Immature natural killer cell (primary cell): ENCODE results near the gene PALLD. TPM values are rescaled to one million over a fixed set of nuclear protein-coding genes. Genes with fewer than 3 reads are reported as not detected.

Experiments used
- DNase-seq, 3 donors: peaks; one replicate each; pipeline ENCODE4 v3.0.0; 2022; ENCODE audit warnings: mixed read lengths in 1 of 3
- H3K27ac Mint-ChIP-seq, 6 donors: one replicate each; pipeline ENCODE4 v1.8.0; 2020; ENCODE audit warnings: mixed read lengths in 6 of 6, mild to moderate bottlenecking in 5 of 6, inconsistent platforms in 4 of 6, moderate library complexity in 3 of 6
- H3K27me3 Mint-ChIP-seq, 3 donors: one replicate each; pipeline ENCODE4 v1.8.0; 2020 to 2021; ENCODE audit warnings: low read depth in 3 of 3, mild to moderate bottlenecking in 3 of 3, mixed read lengths in 3 of 3, moderate library complexity in 3 of 3, inconsistent platforms in 1 of 3
- H3K36me3 Mint-ChIP-seq, 3 donors: one replicate each; pipeline ENCODE4 v1.8.0; 2020; ENCODE audit warnings: mixed read lengths in 3 of 3, inconsistent platforms in 2 of 3, mild to moderate bottlenecking in 2 of 3
- H3K4me1 Mint-ChIP-seq, 2 donors: one replicate each; pipeline ENCODE4 v1.8.0; 2020; ENCODE audit warnings: inconsistent platforms in 2 of 2, mild to moderate bottlenecking in 2 of 2, mixed read lengths in 2 of 2, moderate library complexity in 1 of 2
- H3K4me3 Mint-ChIP-seq, 5 donors: one replicate each; pipeline ENCODE4 v1.8.0; 2020; ENCODE audit warnings: mild to moderate bottlenecking in 5 of 5, mixed read lengths in 5 of 5, inconsistent platforms in 3 of 5, moderate library complexity in 3 of 5
- H3K9me3 Mint-ChIP-seq, 6 donors: one replicate each; pipeline ENCODE4 v1.8.0; 2020; ENCODE audit warnings: mild to moderate bottlenecking in 6 of 6, mixed read lengths in 6 of 6, inconsistent platforms in 4 of 6, moderate library complexity in 3 of 6
- polyA plus RNA-seq, 3 donors: library from polyadenylated mRNA; unstranded; fragments of 300-500 nt; fragmentation: Illumina TruSeq; gene quantifications; one replicate each; pipeline ENCODE4 v1.2.3, GENCODE V29; 2021

Gene PALLD
- polyA plus RNA-seq, 3 donors from 2014 or later: 7.4 to 20.8 (median 15.8) TPM

DNA sequence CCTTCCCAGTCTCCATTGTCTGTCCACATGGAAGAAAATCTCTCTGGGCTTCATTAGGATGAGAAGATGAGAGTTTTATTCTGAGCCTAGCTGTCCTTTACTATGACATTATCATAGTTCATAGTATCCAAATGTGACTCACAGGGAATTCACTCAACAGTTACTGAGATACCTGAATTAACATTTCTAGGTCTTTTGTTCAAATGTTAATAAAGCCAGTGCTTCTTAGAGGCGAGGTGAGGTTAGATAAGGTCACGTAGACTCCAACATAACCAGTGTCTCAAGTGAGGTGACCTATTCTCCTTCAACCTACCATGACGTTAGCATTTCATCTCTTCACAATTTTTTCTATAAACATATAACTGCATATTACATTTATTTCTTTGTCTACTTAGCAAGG, 67.2 kb downstream of the PALLD start:
- Mint-ChIP-seq H3K4me1 (no peaks in the 10 kb centered on the region), H3K27ac (no peak overlapping the region), H3K4me3 (no peak overlapping the region), H3K9me3 (peaks cover 0 to 6% (median 0%) of the 10 kb centered on the region in 6 donors), H3K27me3 (peaks cover 0 to 3% (median 2%) of the 10 kb centered on the region in 3 donors), H3K36me3 (no peaks in the 10 kb centered on the region)
- DNase-seq: no peak

DNA sequence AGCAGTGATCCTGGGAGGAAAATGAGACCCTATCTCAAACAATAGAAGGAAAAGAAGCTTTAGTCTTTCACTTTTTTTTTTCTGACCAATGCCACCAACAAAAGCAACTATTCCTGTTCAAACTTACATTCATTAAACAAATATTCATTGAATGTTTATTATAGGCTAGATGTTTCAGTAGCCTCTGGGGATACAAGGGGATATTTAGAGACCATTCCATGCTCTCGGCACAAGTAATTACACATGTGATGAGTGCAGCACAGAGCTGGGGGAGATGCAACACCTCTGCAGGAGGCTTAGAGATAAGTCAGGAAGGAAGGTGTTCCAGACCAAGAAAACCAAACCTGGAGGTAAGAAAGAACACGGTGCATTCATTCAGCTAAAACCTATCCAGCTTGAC, 68.3 kb downstream of the PALLD start:
- no peaks in the 10 kb centered on the region for H3K27me3 Mint-ChIP-seq
- no peaks in the 10 kb centered on the region for H3K4me1 Mint-ChIP-seq
- no peak for DNase-seq
- no peaks in the 10 kb centered on the region for H3K36me3 Mint-ChIP-seq
- H3K9me3 Mint-ChIP-seq: peaks cover 0 to 6% (median 0%) of the 10 kb centered on the region in 6 donors
- no peak overlapping the region for H3K27ac Mint-ChIP-seq
- no peak overlapping the region for H3K4me3 Mint-ChIP-seq

DNA sequence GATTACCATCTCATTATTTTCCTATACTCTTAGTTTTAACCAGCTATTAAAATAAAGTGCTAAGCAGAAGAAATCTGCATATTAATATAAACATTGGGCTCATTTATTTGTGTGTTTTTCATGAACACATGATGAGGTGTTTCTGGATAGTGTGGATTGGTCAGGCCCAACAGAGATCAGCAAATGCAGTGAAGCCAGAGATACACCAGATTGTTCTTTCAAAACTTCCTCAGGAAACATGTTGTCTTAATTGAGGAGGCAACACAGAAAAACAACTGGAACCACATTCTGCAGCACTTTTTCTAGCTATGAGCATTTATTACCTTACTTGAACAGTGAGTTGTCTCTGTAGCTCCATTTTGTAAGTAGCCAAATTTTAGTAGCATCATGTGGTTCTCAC, 69.9 kb downstream of the PALLD start:
- DNase-seq: no peak
- H3K36me3 Mint-ChIP-seq: no peaks in the 10 kb centered on the region
- no peaks in the 10 kb centered on the region for H3K27me3 Mint-ChIP-seq
- H3K4me1 Mint-ChIP-seq: no peaks in the 10 kb centered on the region
- no peak overlapping the region for H3K27ac Mint-ChIP-seq
- peaks cover 0 to 6% (median 0%) of the 10 kb centered on the region in 6 donors for H3K9me3 Mint-ChIP-seq
- no peak overlapping the region for H3K4me3 Mint-ChIP-seq

DNA sequence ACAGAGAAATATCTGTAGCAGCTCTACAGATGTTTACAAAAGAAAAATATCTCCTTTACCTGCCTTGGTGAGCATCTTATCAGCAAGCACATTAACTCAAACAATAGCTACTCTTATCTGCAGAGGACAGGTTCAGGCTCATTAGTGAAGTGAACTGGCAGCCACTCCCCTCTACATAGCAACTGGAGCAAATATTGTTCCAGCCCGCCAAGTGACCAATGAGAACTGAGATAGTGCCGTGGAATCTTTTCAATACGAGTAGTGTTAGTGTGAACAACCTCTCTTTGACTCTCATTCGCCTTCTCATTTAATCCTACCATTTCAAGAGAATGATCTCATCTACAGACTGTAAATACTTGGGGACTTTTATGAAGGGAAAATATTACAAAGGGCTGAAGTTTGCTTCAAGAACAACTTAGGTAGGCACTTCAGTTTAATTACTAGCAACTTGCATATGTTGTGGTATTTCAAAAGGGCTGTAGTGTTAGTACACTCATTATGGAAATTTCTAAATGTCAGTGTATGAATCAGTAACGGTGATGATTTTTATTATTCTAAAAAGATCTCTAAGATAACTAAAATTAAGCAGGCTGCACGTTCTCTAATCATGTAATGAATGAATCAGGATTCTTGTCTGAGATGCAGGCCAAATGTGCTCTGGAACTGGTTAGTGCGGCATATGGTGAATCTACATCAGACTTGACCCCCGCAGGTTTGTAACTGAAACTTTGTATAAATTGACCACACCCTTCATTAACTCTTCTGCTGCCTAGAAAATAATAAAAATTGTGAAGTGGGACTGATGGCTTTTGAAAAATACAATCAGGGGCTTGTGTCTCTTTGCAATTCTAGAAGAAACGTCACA, 72.4 kb downstream of the PALLD start:
- no peak for DNase-seq
- Mint-ChIP-seq H3K9me3 (no peaks in the 10 kb centered on the region), H3K4me1 (no peaks in the 10 kb centered on the region), H3K36me3 (no peaks in the 10 kb centered on the region), H3K27me3 (peaks cover 0 to 3% (median under 1%) of the 10 kb centered on the region in 3 donors), H3K27ac (no peak overlapping the region), H3K4me3 (no peak overlapping the region)

DNA sequence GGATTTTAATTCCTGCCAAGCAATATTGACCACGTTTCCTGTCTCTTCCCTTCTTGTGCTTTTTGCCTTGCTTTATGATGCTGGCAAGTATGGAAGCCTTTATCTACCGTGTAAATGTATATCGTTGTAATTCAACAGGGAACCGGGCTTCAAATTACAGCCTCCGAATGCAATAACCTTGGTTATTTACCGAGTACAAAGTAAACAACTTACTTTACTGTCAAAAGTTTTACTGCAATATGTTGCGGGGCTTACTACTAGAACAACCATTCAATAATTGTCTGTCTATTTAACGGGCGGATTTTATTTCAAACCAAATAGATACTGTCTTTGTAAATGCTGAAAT, 73.1 kb downstream of the PALLD start:
- no peaks in the 10 kb centered on the region for H3K36me3 Mint-ChIP-seq
- no peak overlapping the region for H3K27ac Mint-ChIP-seq
- H3K27me3 Mint-ChIP-seq: peaks cover 0 to 3% (median 1%) of the 10 kb centered on the region in 3 donors
- H3K9me3 Mint-ChIP-seq: no peaks in the 10 kb centered on the region
- no peak for DNase-seq
- H3K4me3 Mint-ChIP-seq: no peak overlapping the region
- no peaks in the 10 kb centered on the region for H3K4me1 Mint-ChIP-seq

DNA sequence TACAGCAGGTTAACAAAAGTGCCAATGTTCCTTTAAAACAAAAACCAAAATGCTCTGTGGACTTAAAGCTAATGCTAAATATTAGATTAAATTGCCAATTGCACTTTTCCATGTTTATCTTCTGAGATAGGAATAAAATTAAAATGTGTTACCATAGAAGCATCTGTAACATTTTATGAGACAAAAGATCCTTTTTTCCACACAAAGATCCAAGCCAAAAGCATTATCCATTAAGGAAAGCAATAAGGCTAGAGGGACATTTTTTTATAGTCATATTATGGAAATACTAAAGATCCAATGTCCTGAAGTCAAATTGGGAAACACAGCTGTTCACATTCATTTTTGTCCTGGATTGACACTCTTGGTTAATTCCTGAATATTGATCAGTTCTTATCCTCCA, 73.6 kb downstream of the PALLD start:
- Mint-ChIP-seq H3K27me3 (peaks cover 0 to 3% (median 1%) of the 10 kb centered on the region in 3 donors), H3K4me3 (no peak overlapping the region), H3K27ac (no peak overlapping the region), H3K36me3 (no peaks in the 10 kb centered on the region), H3K4me1 (no peaks in the 10 kb centered on the region), H3K9me3 (no peaks in the 10 kb centered on the region)
- no peak for DNase-seq

DNA sequence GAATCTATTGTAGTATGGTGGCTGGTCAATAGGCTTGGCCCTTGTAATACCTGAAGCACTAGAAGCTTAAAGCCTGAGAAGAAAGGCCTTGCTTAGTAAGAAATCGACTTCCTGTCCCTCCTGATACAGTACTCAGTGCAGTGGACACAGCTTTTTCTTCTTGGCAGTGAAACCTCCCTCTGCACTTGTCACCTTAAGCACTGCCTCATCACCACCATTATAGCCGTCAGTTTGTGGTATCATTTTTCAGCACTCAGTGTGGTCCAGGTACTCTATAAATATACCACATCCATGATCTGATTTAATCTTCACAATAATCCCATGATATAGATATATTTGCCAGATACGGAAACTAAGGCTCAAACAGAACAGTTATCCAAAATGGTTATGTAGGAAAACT, 75.2 kb downstream of the PALLD start:
- H3K4me1 Mint-ChIP-seq: no peaks in the 10 kb centered on the region
- no peak overlapping the region for H3K27ac Mint-ChIP-seq
- DNase-seq: no peak
- H3K27me3 Mint-ChIP-seq: peaks cover 0 to 7% (median 1%) of the 10 kb centered on the region in 3 donors
- H3K4me3 Mint-ChIP-seq: no peak overlapping the region
- no peaks in the 10 kb centered on the region for H3K9me3 Mint-ChIP-seq
- H3K36me3 Mint-ChIP-seq: no peaks in the 10 kb centered on the region

DNA sequence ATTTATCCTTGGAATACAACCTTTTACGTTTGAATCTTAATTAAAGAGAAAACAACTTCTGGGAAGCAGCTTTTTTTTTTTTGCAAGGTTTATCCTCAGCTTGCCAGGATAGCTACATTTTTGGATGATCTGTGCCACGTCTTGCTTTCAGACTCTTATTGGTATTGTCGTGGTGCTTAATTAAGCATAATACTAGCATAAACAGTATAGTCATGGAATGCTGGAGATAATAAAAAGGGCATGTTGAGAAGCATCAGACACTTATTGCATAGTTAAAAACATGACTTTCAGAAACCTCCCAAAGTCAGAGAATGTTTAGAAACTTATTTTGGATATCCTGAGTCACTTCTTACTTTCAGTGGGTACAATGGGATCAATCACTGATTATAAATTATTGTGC, 77.0 kb downstream of the PALLD start:
- no peak for DNase-seq
- H3K27me3 Mint-ChIP-seq: peaks cover 1 to 7% (median 7%) of the 10 kb centered on the region in 3 donors
- no peaks in the 10 kb centered on the region for H3K36me3 Mint-ChIP-seq
- H3K4me1 Mint-ChIP-seq: no peaks in the 10 kb centered on the region
- no peak overlapping the region for H3K27ac Mint-ChIP-seq
- no peaks in the 10 kb centered on the region for H3K9me3 Mint-ChIP-seq
- H3K4me3 Mint-ChIP-seq: no peak overlapping the region

DNA sequence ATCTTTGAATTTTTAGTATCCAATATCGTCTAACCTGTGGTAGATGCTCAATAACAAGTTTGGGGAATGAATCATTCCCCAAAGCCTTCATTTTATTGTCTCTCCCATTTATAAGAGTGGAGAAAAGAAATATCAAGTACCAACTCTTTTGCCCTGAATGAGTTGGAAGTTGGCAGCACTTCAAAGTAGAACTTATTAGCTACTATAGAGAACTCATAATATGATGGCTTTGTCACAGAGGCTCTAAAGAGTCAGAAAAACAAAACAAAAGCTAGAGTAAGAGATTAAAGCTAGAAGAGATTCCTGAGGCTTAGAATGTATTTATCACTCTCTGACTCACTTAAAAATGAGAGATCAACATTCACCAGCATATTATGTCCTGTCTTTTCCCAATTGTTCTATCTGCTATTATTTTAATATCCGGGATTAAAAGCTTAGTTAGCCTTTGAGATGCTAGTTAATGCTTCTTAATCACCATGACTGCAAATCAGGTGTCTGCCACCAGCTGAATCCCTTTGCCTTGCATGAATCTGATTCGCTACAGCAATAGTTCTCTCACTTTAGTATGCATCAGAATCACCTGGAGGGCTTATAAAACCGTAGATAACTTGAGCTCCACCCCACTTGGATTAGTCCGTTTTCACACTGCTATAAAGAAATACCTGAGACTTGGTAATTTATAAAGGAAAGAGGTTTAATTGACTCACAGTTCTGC, 77.9 kb downstream of the PALLD start:
- no peak for DNase-seq
- Mint-ChIP-seq H3K27ac (no peak overlapping the region), H3K4me1 (no peaks in the 10 kb centered on the region), H3K9me3 (no peaks in the 10 kb centered on the region), H3K27me3 (peaks cover 1 to 7% (median 7%) of the 10 kb centered on the region in 3 donors), H3K36me3 (no peaks in the 10 kb centered on the region), H3K4me3 (no peak overlapping the region)

DNA sequence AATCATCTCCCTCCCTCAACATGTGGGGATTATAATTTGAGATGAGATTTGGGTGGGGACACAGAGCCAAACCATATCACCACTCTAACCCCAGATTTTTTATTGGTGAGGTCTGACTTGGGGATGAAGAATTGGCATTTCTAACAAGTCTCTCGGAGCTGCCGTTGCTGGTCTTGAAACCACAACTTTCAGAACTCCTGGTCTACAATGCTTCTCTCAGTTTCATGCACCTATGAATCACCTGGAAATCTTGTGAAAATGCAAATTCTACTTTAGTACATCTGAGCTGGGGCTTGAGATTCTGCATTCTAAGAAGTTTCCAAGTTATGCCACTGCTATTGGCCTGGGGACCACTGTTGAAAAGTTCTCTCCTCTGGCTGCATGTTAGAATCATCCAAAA, 78.6 kb downstream of the PALLD start:
- Mint-ChIP-seq H3K4me1 (no peaks in the 10 kb centered on the region), H3K4me3 (no peak overlapping the region), H3K27ac (no peak overlapping the region), H3K36me3 (no peaks in the 10 kb centered on the region), H3K9me3 (no peaks in the 10 kb centered on the region), H3K27me3 (peaks cover 1 to 7% (median 7%) of the 10 kb centered on the region in 3 donors)
- no peak for DNase-seq

DNA sequence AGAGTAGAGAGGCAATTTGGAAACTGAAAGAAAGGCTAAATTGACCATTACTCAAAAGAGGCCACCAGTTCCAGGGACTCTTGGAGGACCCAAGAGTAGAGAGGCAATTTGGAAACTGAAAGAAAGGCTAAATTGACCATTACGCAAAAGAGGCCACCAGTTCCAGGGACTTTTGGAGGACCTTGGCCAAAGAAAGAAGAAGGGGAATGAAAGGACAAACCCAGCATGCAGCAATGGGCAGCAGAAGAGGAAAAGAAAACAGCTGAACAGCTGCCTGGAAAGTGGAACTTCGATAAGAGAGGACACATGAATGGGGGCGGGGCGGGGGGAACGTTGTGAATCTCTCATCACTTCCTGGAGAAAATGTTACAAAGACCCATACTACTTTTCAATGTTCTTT, 80.8 kb downstream of the PALLD start:
- Mint-ChIP-seq H3K27ac (no peak overlapping the region), H3K4me3 (no peak overlapping the region), H3K36me3 (no peaks in the 10 kb centered on the region), H3K27me3 (peaks cover 3 to 9% (median 7%) of the 10 kb centered on the region in 3 donors), H3K4me1 (no peaks in the 10 kb centered on the region), H3K9me3 (peaks cover 0 to 2% (median 0%) of the 10 kb centered on the region in 6 donors)
- DNase-seq: no peak

DNA sequence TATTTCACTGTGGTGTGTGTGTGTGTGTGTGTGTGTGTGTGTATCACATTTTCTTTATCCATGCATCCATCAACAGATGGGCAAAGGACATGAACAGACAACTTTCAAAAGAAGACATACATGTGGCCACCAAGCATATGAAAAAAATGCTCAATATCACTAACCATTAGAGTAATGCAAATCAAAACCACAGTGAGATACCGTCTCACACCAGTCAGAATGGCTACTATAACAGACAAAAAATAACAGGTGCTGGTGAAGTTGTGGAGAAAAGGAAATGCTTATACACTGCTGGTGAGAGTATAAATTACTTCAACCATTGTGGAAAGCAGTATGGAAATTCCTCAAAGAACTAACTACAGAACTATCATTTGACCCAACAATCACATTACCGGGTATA, 83.4 kb downstream of the PALLD start:
- Mint-ChIP-seq H3K27ac (no peak overlapping the region), H3K27me3 (peaks cover 2 to 10% (median 9%) of the 10 kb centered on the region in 3 donors), H3K4me1 (no peaks in the 10 kb centered on the region), H3K9me3 (peaks cover 0 to 2% (median 0%) of the 10 kb centered on the region in 6 donors), H3K4me3 (no peak overlapping the region), H3K36me3 (no peaks in the 10 kb centered on the region)
- DNase-seq: no peak

DNA sequence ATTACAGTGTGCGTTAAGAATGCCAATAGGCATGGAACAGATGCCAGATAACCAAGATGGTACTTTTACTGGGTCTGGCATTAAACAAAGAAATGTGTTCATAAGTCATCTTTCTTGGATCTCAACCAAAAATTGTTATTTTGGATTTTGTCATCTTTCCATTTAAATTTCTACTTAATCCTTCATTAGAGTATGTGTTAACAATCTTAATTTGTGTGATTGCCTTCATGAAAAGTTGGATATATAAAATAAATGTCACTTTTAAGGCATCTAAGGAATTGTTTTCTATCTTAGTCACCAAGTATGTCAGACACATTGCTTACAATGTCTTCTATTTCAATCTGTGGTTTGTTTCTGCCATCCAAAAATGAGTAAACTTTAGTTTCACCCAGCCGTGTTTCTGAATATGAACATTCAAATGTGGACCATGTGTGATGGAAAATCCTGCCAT, 87.5 kb downstream of the PALLD start:
- Mint-ChIP-seq H3K27me3 (peaks cover 4 to 9% (median 4%) of the 10 kb centered on the region in 3 donors), H3K9me3 (peaks cover 0 to 2% (median 0%) of the 10 kb centered on the region in 6 donors), H3K36me3 (no peaks in the 10 kb centered on the region), H3K4me3 (no peak overlapping the region), H3K27ac (no peak overlapping the region), H3K4me1 (no peaks in the 10 kb centered on the region)
- no peak for DNase-seq
